HL-60/S4 treated with phorbol 12-myristate 13-acetate at 8.2 ng/mL for 4 days and 3 days (cell line): Measurements from ENCODE around the gene TNC.

Experiments used
- in situ Hi-C: fragments of 300-500 bp; cut with MboI; formaldehyde crosslinking; loops from 2 replicates; pipeline ENCODE4 v1.15.0; 2022; ENCODE audit warnings: low sequenced_read_pairs

The TNC gene

DNA sequence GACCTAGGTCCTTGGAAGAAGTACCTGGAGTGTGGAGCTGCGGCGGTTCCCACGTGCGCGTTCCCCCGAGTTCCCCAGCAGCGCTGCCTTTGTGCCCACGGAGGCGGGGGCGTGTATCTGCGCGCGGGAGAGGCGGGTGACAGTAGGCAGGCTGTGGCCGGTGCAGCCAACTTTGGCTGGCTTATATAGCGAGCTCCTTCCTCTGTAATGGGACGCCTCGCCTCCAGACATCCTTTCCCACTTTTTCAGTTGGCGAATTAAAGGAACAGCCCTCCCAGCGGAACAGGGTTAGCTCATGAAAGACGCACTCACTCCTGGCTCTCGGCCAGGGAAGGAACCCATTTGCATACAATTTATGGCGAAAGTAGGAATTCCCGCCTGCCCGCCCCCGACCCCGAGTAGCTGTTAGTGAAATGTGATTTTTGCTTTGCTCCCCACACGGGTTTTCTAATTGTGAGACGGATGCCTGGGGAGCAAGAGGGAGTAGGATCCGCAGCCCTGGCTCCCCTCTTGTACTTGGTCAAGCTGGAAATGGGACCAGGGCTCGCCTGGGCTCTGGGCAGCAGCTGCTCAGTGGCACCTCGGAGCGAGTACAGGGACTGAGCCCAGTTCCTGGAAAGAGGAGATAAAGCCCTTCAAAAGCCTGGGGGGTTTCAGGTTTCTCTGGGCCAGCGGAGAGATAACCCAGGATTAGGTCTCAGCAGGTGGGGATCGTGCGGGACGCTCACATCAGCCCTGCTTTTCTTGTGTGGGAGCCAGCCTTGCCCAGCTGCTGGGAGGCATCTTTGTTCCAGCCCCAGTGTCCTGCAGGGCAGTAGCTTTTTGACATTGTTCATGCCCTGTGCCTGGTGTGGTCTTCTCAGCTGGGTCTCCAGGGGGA lies at the start of gene TNC:
TSS of gene TNC (minus strand) at position 159 of the 880 bp plus-strand sequence. CDS start 27,139 bp downstream, outside the sequence.
- in situ Hi-C loops, result no loop called here

DNA sequence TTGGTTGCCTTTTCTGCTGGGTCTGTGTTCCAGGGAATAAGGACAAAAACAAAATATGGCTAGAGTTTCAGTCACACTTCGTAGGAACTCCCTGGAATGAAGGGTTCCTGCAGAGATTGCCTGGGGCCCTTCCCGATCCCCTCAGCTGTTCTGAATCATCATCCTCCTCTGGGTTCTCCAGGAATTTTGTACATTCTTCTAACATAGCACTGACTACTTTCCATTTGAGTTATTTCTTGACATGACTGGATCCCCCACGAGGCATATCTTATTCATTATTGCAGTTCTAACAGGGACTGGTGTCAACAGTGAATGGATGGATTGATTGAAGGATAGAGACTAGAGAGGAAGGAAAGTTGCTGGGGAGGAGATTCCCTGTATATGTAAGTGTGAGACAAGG lies 49.2 kb upstream of the TNC start:
- in situ Hi-C loops, result no loop called here

GRCh38 chr9:115165233-115165632 lies 47.3 kb upstream of the TNC start:
- in situ Hi-C loops, result no loop called here

DNA sequence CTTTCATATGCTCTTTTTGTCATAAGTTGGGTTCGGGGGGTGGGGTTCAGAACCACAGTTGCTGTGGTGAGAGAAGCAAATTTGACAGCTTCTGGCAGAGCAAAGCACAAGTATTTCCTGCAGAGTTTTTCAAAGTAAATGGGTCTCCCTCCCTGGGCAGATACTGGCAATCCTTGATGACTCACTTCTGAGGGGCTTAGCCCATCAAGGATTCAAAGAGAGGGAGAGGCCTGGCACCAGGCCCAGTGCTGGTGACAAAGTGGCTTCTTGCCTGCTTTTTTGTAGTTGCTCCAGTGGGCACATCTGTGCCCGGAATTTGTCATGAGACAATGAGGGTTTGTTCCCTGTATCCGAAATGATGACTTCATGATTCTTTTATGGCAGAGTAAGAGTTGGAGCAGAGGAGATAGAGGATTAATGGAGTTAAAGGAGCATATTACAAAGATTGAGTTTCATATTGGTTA lies 46.6 kb upstream of the TNC start:
- in situ Hi-C loops, result no loop called here

DNA sequence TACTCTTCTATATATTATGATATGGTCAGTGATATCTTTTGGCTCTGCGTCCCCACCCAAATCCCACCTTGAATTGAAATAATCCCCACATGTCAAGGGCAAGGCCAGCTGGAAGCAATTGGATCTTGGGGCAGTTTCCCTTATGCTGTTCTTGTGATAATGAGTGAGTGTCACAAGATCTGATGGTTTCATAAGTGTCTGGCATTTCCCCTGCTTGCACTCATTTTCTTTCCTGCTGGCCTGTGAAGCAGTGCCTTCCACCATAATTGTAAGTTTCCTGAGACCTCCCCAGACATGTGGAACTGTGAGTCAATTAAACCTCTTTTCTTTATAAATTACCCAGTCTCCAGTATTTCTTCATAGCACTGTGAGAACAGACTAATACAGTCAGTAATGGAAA lies 45.0 kb upstream of the TNC start:
- in situ Hi-C loops, result no loop called here

DNA sequence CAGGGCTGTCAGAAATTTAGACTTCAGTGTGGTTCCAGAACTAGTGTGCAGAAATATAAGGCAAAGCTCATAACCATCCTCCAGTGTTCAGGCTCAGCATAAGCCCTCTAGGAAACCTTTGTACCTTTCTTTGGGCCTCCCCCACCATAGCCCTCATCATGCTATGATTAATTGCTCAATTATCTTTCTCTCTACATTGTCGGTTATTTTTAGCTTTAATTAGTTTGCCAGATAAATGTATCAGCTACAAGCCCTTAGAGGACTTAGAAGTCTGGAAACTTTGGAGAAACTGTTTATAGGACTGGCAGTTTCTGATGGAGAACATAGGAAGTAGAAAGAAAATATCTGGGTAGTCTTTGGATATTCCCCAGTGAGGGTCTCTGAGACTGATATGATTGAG lies 43.5 kb upstream of the TNC start:
- in situ Hi-C loops, result no loop called here

DNA sequence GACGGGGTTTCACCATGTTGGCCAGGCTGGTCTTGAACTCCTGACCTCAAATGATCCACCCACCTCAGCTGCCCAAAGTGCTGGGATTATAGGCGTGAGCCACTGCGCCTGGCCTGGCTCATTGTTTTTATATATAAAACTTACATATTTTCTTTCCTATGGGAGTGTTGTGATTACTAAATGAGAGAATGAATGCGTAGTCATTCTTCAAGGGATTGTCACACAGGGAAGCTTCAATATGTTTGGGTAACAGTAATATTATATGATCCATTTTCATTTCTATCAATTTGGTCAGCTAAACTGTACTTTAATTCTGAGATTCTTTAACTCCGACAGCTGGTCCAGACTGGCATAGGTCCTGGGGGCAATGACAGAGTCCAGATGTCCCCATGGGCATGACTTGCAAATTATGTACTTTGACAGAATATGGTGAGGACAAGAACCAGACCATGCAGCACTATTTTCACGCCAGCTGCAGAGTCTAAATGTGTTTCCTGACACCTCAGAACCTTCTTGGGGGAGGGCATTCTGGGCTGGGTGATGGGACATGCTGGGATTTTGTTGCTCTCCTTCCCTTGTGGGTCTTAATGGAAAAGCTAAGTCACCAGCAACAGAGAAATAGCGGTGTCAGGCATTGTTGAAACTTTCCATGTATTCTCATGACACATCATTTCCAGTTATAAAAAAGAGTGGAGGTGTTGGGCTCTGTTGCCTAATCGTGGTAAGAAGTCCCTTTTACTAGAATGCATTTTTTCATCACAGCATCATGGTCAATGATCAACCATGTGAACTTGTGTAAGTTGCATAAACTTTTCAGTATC lies 40.9 kb upstream of the TNC start:
- in situ Hi-C loops, result no loop called here

DNA sequence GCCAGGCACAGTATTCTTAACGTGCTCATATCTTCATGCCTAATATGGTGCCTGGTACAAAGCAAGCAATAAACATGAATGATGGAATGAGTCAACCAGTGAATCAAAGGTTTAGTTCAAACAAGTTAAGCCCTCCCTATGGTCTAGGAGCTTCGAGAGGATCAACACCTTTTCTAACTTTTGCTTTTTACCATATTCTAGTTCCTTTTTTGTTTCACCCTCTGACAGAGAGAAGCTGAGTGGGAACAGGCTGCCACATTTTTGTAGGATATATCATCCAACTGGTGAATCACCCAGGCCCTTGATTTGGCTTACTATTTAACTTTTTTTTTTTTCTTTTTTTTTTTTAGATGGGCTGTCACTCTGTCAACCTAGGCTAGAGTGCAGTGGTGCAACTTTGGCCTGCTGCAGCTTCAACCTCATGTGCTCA lies 39.3 kb upstream of the TNC start:
- in situ Hi-C loops, result no loop called here

DNA sequence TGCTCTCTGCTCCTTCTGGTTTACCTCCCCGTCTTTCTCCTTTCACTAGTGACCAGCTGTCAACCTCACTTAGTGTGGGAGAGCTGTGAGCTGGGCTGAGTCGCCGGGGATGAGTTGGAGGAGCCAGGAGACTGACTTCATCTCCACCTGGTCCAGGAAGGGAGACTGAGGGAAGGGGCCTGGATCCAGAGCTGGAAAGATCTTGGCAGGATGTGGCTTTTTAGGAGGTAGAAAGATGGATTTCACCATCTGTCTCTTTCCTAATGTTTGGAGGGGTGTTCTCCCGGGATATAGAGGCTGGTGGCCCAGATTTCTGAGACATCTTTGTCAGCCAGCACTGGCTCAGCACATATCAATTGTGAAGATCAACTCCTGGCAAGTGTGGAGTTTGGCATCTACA lies 37.1 kb upstream of the TNC start:
- in situ Hi-C loops, result no loop called here

GRCh38 chr9:115154617-115155016 lies 36.7 kb upstream of the TNC start:
- in situ Hi-C loops, result no loop called here

DNA sequence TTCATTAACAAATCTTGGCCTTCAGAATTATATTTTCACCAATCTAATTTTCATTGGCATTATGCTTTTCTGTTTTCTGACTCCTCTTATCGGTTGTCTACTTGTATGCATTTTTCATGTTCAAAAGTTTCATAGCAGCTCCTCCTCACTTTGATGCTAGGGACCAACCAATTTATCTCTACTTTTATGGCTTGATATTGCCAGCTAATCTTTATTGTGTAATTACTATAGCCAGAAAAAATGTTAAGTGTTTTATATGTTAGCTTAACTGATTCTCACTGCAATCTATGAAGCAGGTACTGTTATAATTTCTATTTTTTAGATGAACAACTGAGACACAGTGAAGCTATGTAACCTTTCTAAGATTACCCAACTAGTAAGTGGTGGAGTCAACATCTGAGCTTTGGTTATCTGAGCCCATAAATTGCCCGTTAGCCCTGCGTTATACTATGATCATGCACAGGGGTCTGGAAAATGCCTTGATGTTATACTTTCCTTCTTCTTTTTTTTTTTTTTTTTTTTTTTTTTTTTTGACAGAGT lies 34.4 kb upstream of the TNC start:
- in situ Hi-C loops, result no loop called here

- in situ Hi-C loops, result no loop called here
Measured at GRCh38 chr9:115148721-115149120, 30.8 kb upstream of the TNC start.

DNA sequence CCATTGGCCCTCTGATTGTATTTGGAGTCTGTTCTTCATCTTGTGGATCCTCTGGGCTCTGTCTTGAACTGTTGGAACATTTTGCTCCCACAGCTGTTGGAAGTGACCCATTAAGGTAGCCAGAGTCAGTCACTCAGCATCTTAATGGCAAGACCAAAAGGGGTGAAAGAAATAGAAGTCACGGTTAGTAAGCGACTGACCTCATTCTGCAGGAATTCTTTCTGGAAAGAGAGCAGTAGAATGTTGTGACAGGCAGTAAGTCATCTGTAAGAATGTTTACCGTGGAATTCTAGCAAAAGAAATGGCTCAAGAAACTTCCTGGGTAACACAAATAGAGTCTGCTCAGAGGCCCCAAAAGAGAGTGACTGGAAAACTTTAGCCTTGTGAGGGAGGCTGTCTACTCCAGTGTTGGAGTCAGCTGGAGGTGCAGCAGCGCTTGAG lies 28.6 kb upstream of the TNC start:
- in situ Hi-C loops, result no loop called here

- in situ Hi-C loops, result no loop called here
Measured at GRCh38 chr9:115144706-115145105, 26.7 kb upstream of the TNC start.

DNA sequence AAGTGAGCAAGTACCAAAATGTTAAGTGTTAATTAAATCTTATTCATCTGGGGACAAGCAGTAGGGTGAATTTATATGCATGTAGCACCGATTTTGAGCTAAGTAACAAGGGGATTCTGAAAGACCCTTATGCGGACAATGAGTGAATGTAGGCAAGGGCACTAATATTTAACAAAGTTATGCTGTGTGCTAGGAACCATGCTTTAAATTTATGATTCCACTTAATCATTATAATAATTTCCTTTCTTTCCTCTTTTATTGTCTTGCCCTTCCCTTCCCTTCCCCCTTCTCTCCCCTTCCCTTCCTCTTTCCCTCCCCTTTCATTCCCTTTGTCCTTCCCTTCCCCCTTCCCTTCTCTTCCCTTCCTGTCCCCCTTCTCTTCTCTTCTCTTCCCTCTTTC lies 25.7 kb upstream of the TNC start:
- in situ Hi-C loops, result no loop called here

DNA sequence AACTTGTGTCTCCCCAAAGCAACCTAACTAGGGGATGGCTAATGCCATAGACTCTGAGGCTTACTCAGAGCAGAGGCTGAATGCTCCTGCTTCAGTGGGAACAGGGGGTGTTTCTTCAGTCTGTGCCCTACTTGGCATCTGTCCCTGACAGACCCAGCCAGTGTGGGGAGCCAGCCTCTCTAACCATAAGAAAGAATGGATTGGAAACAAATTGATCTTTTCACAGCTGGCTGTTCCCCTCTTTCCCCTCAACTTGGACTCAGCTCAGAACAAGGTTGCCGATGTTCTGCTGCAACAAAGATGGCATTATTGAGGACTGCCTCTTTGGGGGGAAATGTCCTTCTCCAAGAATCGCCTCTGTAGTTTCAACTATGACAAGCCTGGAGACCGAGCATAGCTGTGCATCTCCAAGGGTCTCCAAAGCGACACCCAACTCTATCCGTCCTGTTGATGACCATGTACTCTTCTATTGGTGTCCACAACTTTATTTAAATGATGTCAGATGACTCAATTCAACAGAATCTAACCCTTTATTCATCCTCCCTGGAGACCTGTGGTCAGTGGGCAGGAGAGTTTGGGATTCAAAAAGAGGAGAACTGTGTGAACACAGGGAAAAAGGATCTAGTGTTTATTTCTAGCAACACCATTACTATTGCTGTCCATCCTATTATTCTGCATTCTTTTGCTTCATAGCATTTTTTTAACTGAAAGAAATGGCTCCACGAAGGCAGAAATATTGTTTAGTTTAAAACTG lies 24.7 kb upstream of the TNC start:
- in situ Hi-C loops, result no loop called here

DNA sequence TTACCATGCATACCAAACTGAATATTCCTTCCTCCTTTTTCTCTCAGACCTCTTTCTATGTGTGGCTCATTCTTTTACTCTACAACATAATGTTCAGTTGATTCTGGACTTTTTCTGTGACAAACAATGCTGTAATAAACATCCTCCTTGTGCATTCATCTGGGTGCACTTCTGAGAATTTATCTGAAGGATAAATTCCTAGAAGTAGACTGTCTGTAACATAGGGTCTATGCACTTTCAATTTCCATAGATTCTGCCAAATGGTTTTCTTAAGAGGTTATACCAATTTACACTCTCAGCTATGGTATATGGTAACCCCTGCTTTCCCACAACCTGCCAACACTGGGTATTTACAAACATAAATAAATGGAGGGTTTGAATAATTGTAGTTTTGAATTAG lies 24.1 kb upstream of the TNC start:
- in situ Hi-C loops, result no loop called here

GRCh38 chr9:115141612-115142011 lies 23.7 kb upstream of the TNC start:
- in situ Hi-C loops, result no loop called here

DNA sequence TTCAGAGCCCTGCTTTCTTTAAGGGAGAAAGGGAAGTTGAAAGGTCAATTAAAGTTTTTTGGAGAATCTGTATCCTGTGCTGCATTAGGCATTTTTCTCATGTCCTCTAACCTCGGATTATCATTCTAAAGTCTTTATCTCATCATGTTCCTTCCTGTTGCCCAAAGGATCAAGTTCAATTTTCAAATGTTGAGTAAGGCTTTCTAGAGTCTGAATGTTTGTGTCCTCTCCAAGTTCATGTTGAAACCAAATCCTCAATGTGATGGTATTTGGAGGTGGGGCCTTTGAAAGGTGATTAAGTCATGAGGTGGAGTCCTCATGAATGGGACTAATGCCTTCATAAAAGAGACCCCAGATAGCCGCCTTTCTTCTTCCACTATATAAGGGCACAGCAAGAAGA lies 20.2 kb upstream of the TNC start:
- in situ Hi-C loops, result no loop called here

- in situ Hi-C loops, result no loop called here
Measured at GRCh38 chr9:115137526-115137925, 19.6 kb upstream of the TNC start.
